ENCODE data around the gene HAUS3.
"Not testable (repeated sequence)": the region's sequence is repeated elsewhere in the genome, so short reads cannot be mapped to it uniquely, and the experiment has no call there.

Gene HAUS3

GRCh38 chr4:2250357-2251072 lies 8.6 kb upstream of the HAUS3 start:
- no peak for DNase-seq

DNA sequence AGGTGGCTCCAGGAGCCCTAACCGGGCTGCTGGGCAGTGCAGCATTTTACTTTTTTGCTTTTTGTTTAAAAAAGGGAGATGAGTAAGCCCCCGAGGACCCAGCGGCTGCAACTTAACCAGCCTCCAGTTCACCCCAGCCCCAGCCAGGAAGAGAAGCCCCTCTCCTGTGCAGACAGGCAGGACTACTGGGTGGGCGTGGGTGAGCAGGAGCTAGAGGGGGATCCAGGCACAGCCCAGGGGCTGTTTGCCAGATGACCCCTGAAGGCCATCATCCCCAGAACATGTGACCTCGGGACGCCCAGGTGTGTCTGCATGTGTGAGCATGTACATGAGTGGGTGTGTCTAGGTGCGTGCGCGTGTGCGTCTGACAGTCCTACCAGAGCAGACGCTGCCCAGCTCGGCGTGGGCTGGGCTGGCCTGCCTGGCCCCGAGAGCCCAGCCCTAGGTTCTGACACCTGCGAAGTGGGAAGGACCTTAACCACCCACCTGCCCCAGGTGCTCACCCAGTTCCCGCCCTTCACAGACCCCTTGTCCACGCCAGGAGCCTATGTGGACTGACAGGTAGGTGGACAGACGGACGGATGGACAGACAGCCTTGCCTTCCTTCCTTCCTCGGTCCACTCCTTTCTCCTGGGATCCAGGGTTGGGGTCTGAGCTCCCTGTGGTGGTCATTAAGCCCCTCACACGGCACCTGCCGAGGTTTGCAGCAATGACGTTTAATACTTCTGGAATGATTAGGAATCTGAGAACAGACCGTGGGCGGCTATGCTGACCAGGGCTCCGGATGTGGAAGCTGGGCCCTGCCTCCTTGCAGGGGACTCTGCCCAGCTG lies 7.8 kb upstream of the HAUS3 start:
- DNase-seq, result no peak

GRCh38 chr4:2248821-2249261 lies 6.9 kb upstream of the HAUS3 start:
- DNase-seq, result no peak

DNA sequence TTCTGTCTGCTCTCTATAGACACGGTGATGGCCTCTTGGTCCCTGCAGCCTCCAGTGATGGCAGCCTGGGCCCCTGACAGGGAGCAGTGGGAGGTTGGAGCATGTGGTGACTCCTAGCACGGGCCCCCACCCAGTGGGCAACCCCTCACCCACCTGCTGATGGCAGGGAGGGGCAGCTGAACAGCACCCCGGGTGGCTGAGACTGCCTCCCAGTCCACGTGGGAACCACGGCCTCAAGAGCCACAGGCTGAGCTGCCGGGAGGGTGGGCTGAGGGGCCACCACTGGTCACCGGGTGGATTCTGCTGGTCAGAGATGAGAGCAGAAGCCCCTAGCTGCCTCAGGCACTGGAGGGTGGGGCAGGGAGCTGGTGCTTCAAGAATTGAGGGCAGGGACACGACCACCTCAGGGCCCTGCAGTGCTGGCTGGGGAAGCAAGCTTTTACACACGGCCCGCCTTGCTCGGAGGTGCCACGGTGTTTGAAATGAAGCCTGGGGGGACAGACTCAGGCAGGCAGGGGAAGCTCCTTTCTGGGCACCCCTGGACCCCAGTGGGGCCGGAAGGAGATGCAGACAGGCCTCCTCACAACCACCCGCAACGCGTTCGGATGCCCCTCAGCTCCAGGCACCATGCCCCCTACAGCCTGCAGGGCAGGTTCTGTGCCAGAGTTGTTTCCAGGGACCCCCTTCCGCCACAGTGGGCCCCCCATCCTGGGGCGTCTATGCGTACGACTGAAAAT lies 6.3 kb upstream of the HAUS3 start:
- no peak for DNase-seq

- DNase-seq, result no peak
Measured at GRCh38 chr4:2247128-2248043, 5.5 kb upstream of the HAUS3 start.

DNA sequence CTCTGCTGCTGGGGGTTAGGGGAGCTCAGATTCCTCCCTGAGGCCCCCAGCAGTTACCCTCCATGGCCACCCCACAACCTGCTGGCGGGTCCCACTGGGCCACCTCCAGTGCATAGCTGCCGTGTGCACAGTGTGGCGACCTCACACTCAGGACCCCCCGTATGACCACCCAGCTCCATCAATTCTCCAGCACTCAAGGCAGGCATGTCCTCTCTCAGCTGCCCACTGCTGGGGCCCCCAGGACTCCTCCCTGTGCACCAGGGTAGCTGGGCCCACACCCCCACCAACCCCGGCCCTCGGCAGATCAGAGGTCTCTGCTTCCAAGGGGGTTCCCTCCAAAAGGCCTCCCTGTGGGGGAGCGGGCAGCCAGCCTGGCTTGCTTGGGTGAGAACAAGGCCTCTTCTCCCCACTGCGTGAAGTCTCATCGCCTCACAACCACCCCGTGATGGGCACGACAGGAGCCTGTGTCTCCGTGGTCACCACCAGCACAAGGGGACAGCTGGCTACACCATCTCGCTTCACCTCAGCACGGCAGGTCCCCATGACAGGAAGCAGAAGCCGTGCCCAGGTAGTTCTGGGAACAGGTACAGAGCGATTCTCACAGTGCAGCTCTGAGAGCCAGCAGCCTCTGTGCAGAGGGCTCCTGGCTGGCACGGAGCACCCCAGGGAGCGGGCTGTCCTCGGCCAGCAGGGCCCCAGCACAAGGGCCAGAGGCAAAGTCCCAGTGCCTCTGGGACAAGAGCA lies 4.6 kb upstream of the HAUS3 start:
- DNase-seq, result no peak

GRCh38 chr4:2245787-2246275 lies 3.9 kb upstream of the HAUS3 start:
- no peak for DNase-seq

GRCh38 chr4:2245057-2245786 lies 3.3 kb upstream of the HAUS3 start:
- DNase-seq, result no peak

- no peak for DNase-seq
Measured at GRCh38 chr4:2243681-2244380, 1.9 kb upstream of the HAUS3 start.

DNA sequence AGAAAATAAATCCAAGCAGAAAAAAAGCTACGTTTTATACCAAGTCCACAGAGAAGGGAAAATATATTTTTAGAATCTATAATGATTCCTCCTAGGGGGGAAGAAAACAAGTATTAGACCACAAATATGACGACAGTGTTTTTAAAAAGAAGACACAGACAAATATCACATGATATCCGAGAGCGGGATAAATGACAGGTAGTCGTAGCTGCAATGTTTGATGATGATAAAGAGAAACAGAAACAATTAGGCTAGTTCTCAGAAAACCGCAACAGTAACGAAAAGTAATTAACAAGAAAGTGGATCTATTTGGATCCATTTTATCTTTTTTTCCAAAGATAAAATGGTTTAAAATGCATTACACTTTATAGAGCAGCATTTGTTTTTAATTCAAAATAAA lies 918 bp downstream of the HAUS3 start:
- no peak for DNase-seq

- DNase-seq, result no peak
Measured at GRCh38 chr4:2236944-2237666, 4.8 kb downstream of the HAUS3 start.

- DNase-seq, result no peak
Measured at GRCh38 chr4:2231082-2231481, 10.8 kb downstream of the HAUS3 start.

DNA sequence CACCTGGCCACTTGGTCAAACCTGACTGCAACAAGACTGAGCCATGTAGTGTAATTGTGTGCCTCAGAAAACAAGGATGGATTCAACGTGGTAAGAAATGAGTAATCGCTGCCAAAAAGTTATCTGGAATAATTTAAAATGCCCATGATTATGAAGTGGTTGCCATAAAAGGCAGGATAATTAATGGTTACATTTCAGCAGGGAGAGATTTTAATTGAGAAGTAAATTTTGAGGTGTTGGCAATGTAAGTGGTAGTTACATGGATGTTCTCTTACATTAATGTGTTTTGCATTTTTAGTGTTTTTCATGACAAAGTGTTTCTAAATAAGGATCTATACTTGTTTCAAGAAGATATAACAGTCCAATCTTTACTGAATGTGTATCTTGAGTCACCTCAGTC lies 15.7 kb downstream of the HAUS3 start:
- no peak for DNase-seq

GRCh38 chr4:2222838-2223237 lies 19.1 kb downstream of the HAUS3 start:
- DNase-seq, result no peak

- DNase-seq, result not testable (repeated sequence)
Measured at GRCh38 chr4:2221378-2221777, 20.5 kb downstream of the HAUS3 start.

- peak; percentile 7 to 52 for DNase-seq
Measured at GRCh38 chr4:2220016-2220630, 21.8 kb downstream of the HAUS3 start.

- no peak for DNase-seq
Measured at GRCh38 chr4:2219233-2219760, 22.6 kb downstream of the HAUS3 start.

DNA sequence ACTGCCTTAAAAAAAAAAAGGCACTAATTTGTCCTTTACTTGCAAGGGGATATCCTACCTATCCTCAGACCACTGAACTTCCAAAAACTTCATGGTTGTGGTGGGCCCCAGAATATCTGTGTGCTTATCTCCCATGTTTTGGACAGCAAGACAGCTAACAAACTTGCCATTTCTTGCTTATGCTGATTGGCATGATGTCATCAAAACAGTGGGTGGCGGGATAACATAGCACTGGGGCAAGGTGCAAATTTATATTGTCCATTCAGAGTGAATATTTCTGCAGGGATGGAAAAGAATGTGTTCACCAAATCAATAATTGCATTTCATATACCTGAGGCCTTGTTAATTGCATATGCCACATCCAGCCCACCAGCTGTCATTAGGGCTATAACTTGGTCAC lies 23.5 kb downstream of the HAUS3 start:
- DNase-seq, result no peak

DNA sequence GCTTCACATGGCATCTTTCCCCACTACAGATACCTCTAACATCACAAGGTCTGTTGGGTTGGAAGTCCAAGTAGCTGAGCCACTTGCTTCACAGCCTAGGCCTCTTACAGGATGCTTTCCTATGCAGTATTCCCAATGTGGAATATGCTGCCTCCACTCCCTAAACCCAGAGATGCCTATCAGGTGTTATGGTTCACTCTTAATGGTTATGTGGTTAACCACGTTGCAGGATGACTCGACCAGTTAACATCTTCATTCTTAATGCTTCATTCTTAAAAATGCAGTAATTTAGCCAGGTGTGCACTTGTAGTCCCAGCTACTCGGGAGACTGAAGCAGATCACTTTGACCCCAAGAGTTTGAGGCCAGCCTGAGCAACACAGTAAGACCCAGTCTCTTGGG lies 24.2 kb downstream of the HAUS3 start:
- no peak for DNase-seq
